Measurements from ENCODE around the gene OSBPL8. TPM values are rescaled to one million over a fixed set of nuclear protein-coding genes. Genes with fewer than 3 reads are reported as not detected.

The OSBPL8 gene
- total and polyA plus RNA-seq, 2 of the 8 experiments (the other 6 are each of a cell fraction or from before 2014, with no cell fraction given) = 10.9 to 81.1 TPM

GRCh38 chr12:76413121-76413520 lies 146.4 kb downstream of the OSBPL8 start:
- H3K4me2 ChIP-seq (ENCODE audit: insufficient read depth in 1 of 2, low read depth in 2 of 2, low read length in 2 of 2) = no peak overlapping the region
- no peak overlapping the region for H2BK120ac ChIP-seq (replicated peaks; ENCODE audit: low read depth, low read length)
- FAIRE-seq (no peak), DNase-seq (ENCODE audit: low read depth in 1 of 2, low spot score in 2 of 2) (no peak)
- H3K9ac ChIP-seq (replicated peaks in 1 of 4; ENCODE audit: extremely low read depth in 1 of 4, low read depth in 3 of 4, low read length in 3 of 4) = no peak overlapping the region
- H4K91ac ChIP-seq (replicated peaks; ENCODE audit: insufficient read length, low read length) = no peak overlapping the region
- no peak overlapping the region for H2BK15ac ChIP-seq (ENCODE audit: low read length)
- H4K5ac ChIP-seq (ENCODE audit: insufficient read length, low read depth, low read length) = no peak overlapping the region
- H3K23ac ChIP-seq (ENCODE audit: insufficient read length) = no peak overlapping the region
- H3K23me2 ChIP-seq (ENCODE audit: low read depth, low read length) = no peaks in the 10 kb centered on the region
- no peaks in the 10 kb centered on the region for H3K9me3 ChIP-seq (ENCODE audit: insufficient read depth in 2 of 2, low read depth in 1 of 2, low read length in 1 of 2)
- no peaks in the 10 kb centered on the region for H3K36me3 ChIP-seq (ENCODE audit: control insufficient read depth in 2 of 4, insufficient read depth in 4 of 4, low read length in 3 of 4)
- no peaks in the 10 kb centered on the region for H4K20me1 ChIP-seq (replicated peaks in 1 of 2; ENCODE audit: control insufficient read depth in 1 of 2, insufficient read depth in 2 of 2, low read length in 2 of 2)
- H4K8ac ChIP-seq (ENCODE audit: extremely low read depth, insufficient read depth, low read length) = no peak overlapping the region
- no peaks in the 10 kb centered on the region for H3K79me1 ChIP-seq (ENCODE audit: low read depth, low read length)
- no peak overlapping the region for H3K4me3 ChIP-seq (ENCODE audit: extremely low read depth in 1 of 4, insufficient read depth in 2 of 4, low read depth in 3 of 4, low read length in 4 of 4)
- H3K18ac ChIP-seq (ENCODE audit: extremely low read depth, low read length) = no peak overlapping the region
- no peak overlapping the region for H2BK5ac ChIP-seq (ENCODE audit: low read depth, low read length)
- WGBS, 2 experiments (ENCODE audit: extremely low coverage in 1 of 2, insufficient coverage in 1 of 2, insufficient read length in 1 of 2, insufficient replicate concordance in 2 of 2, low coverage in 1 of 2, low lambda C conversion rate in 2 of 2, missing lambda C conversion rate in 1 of 2) = 85% methylated on average over 4 of the region's 4 CpGs; no CpG with 5 or more reads in 1 of the 2 experiments
- no peaks in the 10 kb centered on the region; a peak in 1 of 7 replicates for H3K4me1 ChIP-seq (replicated peaks in 1 of 4; ENCODE audit: control insufficient read depth in 3 of 4, insufficient read depth in 4 of 4, low read length in 3 of 4)
- no peaks in the 10 kb centered on the region for H3K27me3 ChIP-seq (replicated peaks in 1 of 4; ENCODE audit: control insufficient read depth in 3 of 4, extremely low read depth in 1 of 4, insufficient read depth in 3 of 4, low read length in 3 of 4)
- POLR2A ChIA-PET (ENCODE audit: partially characterized antibody) = no interaction called here
- no peak overlapping the region for H3K56ac ChIP-seq (replicated peaks; ENCODE audit: insufficient read length, low read depth, low read length)
- H3K14ac ChIP-seq (ENCODE audit: insufficient read length) = no peak overlapping the region
- no peak overlapping the region for H2BK12ac ChIP-seq (ENCODE audit: low read depth, low read length)
- no peak overlapping the region for H3K27ac ChIP-seq (ENCODE audit: low read depth, low read length)
- H2AK5ac ChIP-seq (ENCODE audit: low read depth, low read length) = no peak overlapping the region
- no peak overlapping the region for H2AFZ ChIP-seq (ENCODE audit: low read length)
- no peak overlapping the region for H2BK20ac ChIP-seq (ENCODE audit: low read length)
- H3K79me2 ChIP-seq (ENCODE audit: control insufficient read depth in 1 of 2, insufficient read depth in 2 of 2, low read length in 2 of 2) = 0 out of 4 replicates have a peak, but pooled peaks cover 0 to 2% of the 10 kb centered on the region in 2 experiments
- no peak overlapping the region for H3K4ac ChIP-seq (replicated peaks; ENCODE audit: insufficient read length, low read depth, low read length)
- CTCF ChIA-PET (ENCODE audit: partially characterized antibody) = no interaction called here
- TF ChIP-seq YY1 (IDR thresholded peaks at IDR 0.05; ENCODE audit: low read depth, low read length) = no peak
- TF ChIP-seq CBX8 (IDR thresholded peaks at IDR 0.05; ENCODE audit: borderline replicate concordance, low read depth, low read length) = no peak
- TF ChIP-seq NRF1 (IDR thresholded peaks at IDR 0.05; ENCODE audit: low read depth, low read length) = no peak
- no peak for TF ChIP-seq SIX5 (IDR thresholded peaks at IDR 0.05; ENCODE audit: low read depth, low read length)
- no peak for TF ChIP-seq ASH2L (IDR thresholded peaks at IDR 0.05; ENCODE audit: low read length)
- no peak for TF ChIP-seq BACH1 (IDR thresholded peaks at IDR 0.05; ENCODE audit: low read length)
- TF ChIP-seq SP4 (IDR thresholded peaks at IDR 0.05; ENCODE audit: low read length) = no peak
- TF ChIP-seq NANOG (IDR thresholded peaks at IDR 0.05; ENCODE audit: insufficient read depth, low read depth, low read length, poor library complexity, severe bottlenecking) = no peak
- TF ChIP-seq PHF8 (conservative IDR thresholded peaks at IDR 0.05; ENCODE audit: low read depth, low read length) = no peak
- no peak for TF ChIP-seq CEBPB (IDR thresholded peaks at IDR 0.05; ENCODE audit: low read depth, low read length)
- no peak for TF ChIP-seq POLR2A (IDR thresholded peaks at IDR 0.05; ENCODE audit: control extremely low read depth in 1 of 2, low read depth in 2 of 2, low read length in 2 of 2)

Data from H1 (cell line).